Panc1 (cell line): ENCODE results near the gene CDH3. TPM values are rescaled to one million over a fixed set of nuclear protein-coding genes. Genes with fewer than 3 reads are reported as not detected.
A peak's percentile ranks its signal among the peaks of the same experiment; 100 is the strongest.

Experiments used
- ATAC-seq: fragments of 200-7000 bp; cut with Tn5 transposase; 2 replicates; pipeline ENCODE4 v1.9.1; 2020; ENCODE audit warnings: mild to moderate bottlenecking, moderate library complexity
- BruUV-seq: library from RNA; stranded (reverse); fragments of 400-500 nt; replicated peaks from 2 replicates; lab custom pipeline; 2021; lab: Mats Ljungman, UMichigan
- CTCF ChIA-PET: fragments of 300-600 bp; sonication (Branson Sonifier 250); formaldehyde crosslinking; loops from one replicate; lab custom pipeline; 2022; ENCODE audit warnings: antibody characterized with exemption; lab: Charles Lee
- POLR2A ChIA-PET: fragments of 300-600 bp; sonication (Branson Sonifier 250); formaldehyde crosslinking; loops from one replicate; lab custom pipeline; 2022; ENCODE audit warnings: antibody characterized with exemption; lab: Charles Lee
- DNase-seq: peaks from one replicate; pipeline ENCODE4 v3.0.0-alpha.2; 2010; ENCODE audit warnings: low read depth, low spot score
- H3K27ac ChIP-seq: 2 replicates; pipeline ENCODE4 v1.5.1; 2011; ENCODE audit warnings: mild to moderate bottlenecking, low read length, inconsistent platforms
- H3K27me3 ChIP-seq: fragments of 200-500 bp; sonication (Bioruptor generic); 2 replicates; pipeline ENCODE4 v1.6.0; 2014; ENCODE audit warnings: low read length, inconsistent platforms; ENCODE audit not compliant: control insufficient read depth, insufficient read depth
- H3K36me3 ChIP-seq: fragments of 200-500 bp; sonication (Bioruptor generic); 2 replicates; pipeline ENCODE4 v1.5.1; 2014; ENCODE audit warnings: inconsistent platforms, mild to moderate bottlenecking, low read length, moderate library complexity; ENCODE audit not compliant: control insufficient read depth, insufficient read depth
- H3K4me1 ChIP-seq: 2 replicates; pipeline ENCODE4 v1.5.1; 2011; ENCODE audit warnings: inconsistent platforms, mild to moderate bottlenecking, low read length, moderate library complexity; ENCODE audit not compliant: control insufficient read depth, insufficient read depth
- H3K4me3 ChIP-seq, 2 experiments: 2 replicates each; pipeline ENCODE4 v1.5.1; 2011 to 2012; ENCODE audit warnings: low read depth in 2 of 2, low read length in 2 of 2, mild to moderate bottlenecking in 2 of 2, inconsistent platforms in 1 of 2, moderate library complexity in 1 of 2
- H3K9me3 ChIP-seq: fragments of 200-500 bp; sonication (Bioruptor generic); 2 replicates; pipeline ENCODE4 v1.5.1; 2014; ENCODE audit warnings: low read depth, mild to moderate bottlenecking, inconsistent platforms, low read length, moderate library complexity; ENCODE audit not compliant: control insufficient read depth, insufficient read depth
- POLR2AphosphoS5 ChIP-seq: IDR thresholded peaks from 2 replicates; pipeline ENCODE4 v1.6.1; 2012; ENCODE audit warnings: mild to moderate bottlenecking, low read depth, low read length, moderate library complexity
- REST ChIP-seq, 2 experiments: IDR thresholded peaks; 2 replicates each; pipeline ENCODE4 v1.6.1; 2011 to 2012; ENCODE audit warnings: low read depth in 2 of 2, control low read depth in 1 of 2, low read length in 1 of 2, mild to moderate bottlenecking in 1 of 2, moderate library complexity in 1 of 2; ENCODE audit not compliant: insufficient read depth in 1 of 2
- SIN3A ChIP-seq: IDR thresholded peaks from 2 replicates; pipeline ENCODE4 v1.6.1; 2012; ENCODE audit warnings: low read depth, mild to moderate bottlenecking, low read length, moderate library complexity, borderline replicate concordance; ENCODE audit not compliant: insufficient read depth
- TCF7L2 ChIP-seq: IDR thresholded peaks from 2 replicates; pipeline ENCODE4 v1.6.1; 2011; ENCODE audit warnings: mild to moderate bottlenecking, low read depth, low read length, inconsistent platforms
- in situ Hi-C: cut with HindIII; loops from 2 replicates; pipeline ENCODE4 v1.10.0; 2016; ENCODE audit warnings: low sequenced_read_pairs, low pct_unique_long_range_greater_than_20kb
- intact Hi-C: fragments of 100-400 bp; cut with micrococcal nuclease; formaldehyde crosslinking; loops from one replicate; pipeline ENCODE4 v1.10.0; 2022; ENCODE audit not compliant: unreplicated experiment
- total RNA-seq: library from RNA; stranded (reverse); gene quantifications from one replicate; pipeline ENCODE4 v1.2.1, GENCODE V29; 2021; ENCODE audit not compliant: unreplicated experiment
- TF ChIP-seq, protein P1 (sequence below): fragments of 450-650 bp; IDR thresholded peaks from 2 replicates; pipeline ENCODE4 v1.5.1; 2017; ENCODE audit warnings: mild to moderate bottlenecking

The CDH3 gene
- total RNA-seq, 1 experiment from 2014 or later = 16.7 TPM

DNA sequence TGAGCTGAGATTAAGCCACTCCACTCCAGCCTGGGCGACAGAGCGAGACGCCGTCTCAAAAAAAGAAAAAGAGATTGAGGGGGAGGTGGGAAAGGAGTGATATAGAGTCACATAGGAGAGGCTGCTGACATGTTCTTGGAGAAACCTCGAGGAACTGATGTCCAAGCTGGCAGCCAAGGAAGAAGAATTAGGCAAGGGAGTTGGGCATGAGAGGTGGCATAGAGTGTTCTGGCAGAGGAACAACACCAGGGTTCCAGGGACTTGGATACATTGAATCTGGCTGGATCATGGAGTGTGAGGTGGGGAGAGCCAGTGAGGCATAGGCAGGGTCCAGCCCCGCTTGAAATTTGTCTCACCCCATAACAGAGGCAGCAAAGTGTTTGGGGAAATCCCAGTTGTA is 10.7 kb downstream of the CDH3 start:
- no peak for ATAC-seq
- Histone ChIP-seq H3K27me3 (no peaks in the 10 kb centered on the region), H3K4me3 (no peak overlapping the region), H3K27ac (peak overlapping the region; percentile 29; the same call in 1 of the 2 replicates), H3K9me3 (no peaks in the 10 kb centered on the region), H3K36me3 (no peaks in the 10 kb centered on the region), H3K4me1 (peaks cover 34% of the 10 kb centered on the region)
- no peak for DNase-seq
- in situ Hi-C loops (no loop called here), intact Hi-C loops (no loop called here)
- TF ChIP-seq TCF7L2 = no peak
- no peak for TF ChIP-seq SIN3A
- TF ChIP-seq REST (IDR thresholded peaks at IDR 0.05; ENCODE audit: insufficient read depth in 1 of 2, low read depth in 2 of 2, low read length in 1 of 2) = no peak
- TF ChIP-seq, protein P1, sequence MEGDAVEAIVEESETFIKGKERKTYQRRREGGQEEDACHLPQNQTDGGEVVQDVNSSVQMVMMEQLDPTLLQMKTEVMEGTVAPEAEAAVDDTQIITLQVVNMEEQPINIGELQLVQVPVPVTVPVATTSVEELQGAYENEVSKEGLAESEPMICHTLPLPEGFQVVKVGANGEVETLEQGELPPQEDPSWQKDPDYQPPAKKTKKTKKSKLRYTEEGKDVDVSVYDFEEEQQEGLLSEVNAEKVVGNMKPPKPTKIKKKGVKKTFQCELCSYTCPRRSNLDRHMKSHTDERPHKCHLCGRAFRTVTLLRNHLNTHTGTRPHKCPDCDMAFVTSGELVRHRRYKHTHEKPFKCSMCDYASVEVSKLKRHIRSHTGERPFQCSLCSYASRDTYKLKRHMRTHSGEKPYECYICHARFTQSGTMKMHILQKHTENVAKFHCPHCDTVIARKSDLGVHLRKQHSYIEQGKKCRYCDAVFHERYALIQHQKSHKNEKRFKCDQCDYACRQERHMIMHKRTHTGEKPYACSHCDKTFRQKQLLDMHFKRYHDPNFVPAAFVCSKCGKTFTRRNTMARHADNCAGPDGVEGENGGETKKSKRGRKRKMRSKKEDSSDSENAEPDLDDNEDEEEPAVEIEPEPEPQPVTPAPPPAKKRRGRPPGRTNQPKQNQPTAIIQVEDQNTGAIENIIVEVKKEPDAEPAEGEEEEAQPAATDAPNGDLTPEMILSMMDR = no peak
- no peak for TF ChIP-seq POLR2AphosphoS5
- ChIA-PET POLR2A (interaction anchor here (0.6 kb wide), 1 partner anchor 107 kb away, joined by 3 read pairs; no protein-coding TSS in a partner anchor), CTCF (no interaction called here)
- no TSS peak for BruUV-seq

DNA sequence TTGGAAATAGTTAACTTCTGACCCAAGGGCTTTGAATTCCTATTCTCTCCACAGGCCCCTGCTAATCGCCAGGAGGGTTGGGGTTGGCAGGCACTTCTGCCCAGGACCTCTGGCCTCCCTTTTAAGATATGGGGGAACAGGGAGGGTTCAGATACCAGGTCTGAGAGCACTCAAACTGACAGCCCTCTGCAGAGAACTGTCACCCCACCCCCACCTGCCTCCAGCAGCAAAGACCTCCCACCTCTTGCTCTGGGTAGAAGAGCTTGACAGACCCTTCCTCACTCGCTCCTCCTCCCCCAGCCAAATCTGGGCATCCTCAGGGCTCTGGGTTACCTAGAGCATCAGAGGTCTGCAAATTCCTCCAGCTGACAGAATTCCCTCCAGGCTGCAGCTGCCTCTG is 11.6 kb downstream of the CDH3 start:
- in situ Hi-C loops = no loop called here
- no peak for ATAC-seq
- Histone ChIP-seq H3K9me3 (no peaks in the 10 kb centered on the region), H3K36me3 (no peaks in the 10 kb centered on the region), H3K27me3 (no peaks in the 10 kb centered on the region), H3K4me3 (no peak overlapping the region), H3K27ac (no peak overlapping the region), H3K4me1 (peaks cover 34% of the 10 kb centered on the region)
- intact Hi-C loops = no loop called here
- no peak for DNase-seq
- no TSS peak for BruUV-seq
- CTCF ChIA-PET = no interaction called here
- POLR2A ChIA-PET = interaction anchor here (0.5 kb wide), 1 partner anchor 1156 kb away, joined by 3 read pairs; no protein-coding TSS in a partner anchor
- no peak for TF ChIP-seq REST (IDR thresholded peaks at IDR 0.05; ENCODE audit: insufficient read depth in 1 of 2, low read depth in 2 of 2, low read length in 1 of 2)
- 0 out of 2 replicates have a peak, but pooled peaks have one; percentile 32 for TF ChIP-seq TCF7L2
- TF ChIP-seq SIN3A = no peak
- TF ChIP-seq, protein P1 = no peak
